Smooth muscle cell (in vitro differentiated cells): ENCODE results near the gene STK24. TPM values are rescaled to one million over a fixed set of nuclear protein-coding genes. Genes with fewer than 3 reads are reported as not detected.

Experiments used
- DNase-seq: peaks from one replicate; lab custom pipeline; 2025; ENCODE audit not compliant: unreplicated experiment; lab: John Stamatoyannopoulos, UW
- H2AFZ ChIP-seq: fragments of 200-600 bp; sonication (generic); 2 replicates; pipeline ENCODE4 v1.6.0; 2016; ENCODE audit warnings: antibody characterized with exemption, low read depth, mild to moderate bottlenecking
- H3F3A ChIP-seq: fragments of 200-600 bp; sonication (generic); 2 replicates; pipeline ENCODE4 v1.6.0; 2017; ENCODE audit warnings: antibody characterized with exemption, low read depth
- H3K27ac ChIP-seq: fragments of 200-600 bp; sonication (generic); 2 replicates; pipeline ENCODE4 v1.5.1; 2016; ENCODE audit warnings: low read depth, mild to moderate bottlenecking
- H3K27me3 ChIP-seq: fragments of 200-600 bp; sonication (generic); 2 replicates; pipeline ENCODE4 v1.6.1; 2016; ENCODE audit warnings: low read depth, mild to moderate bottlenecking
- H3K36me3 ChIP-seq: fragments of 200-600 bp; sonication (generic); 2 replicates; pipeline ENCODE4 v1.5.1; 2016; ENCODE audit warnings: low read depth
- H3K4me1 ChIP-seq: fragments of 200-600 bp; sonication (generic); 2 replicates; pipeline ENCODE4 v1.5.1; 2016; ENCODE audit warnings: low read depth
- H3K4me2 ChIP-seq: fragments of 200-600 bp; sonication (generic); 2 replicates; pipeline ENCODE4 v1.6.0; 2016; ENCODE audit warnings: mild to moderate bottlenecking
- H3K4me3 ChIP-seq: fragments of 200-600 bp; sonication (generic); 2 replicates; pipeline ENCODE4 v1.5.1; 2016; ENCODE audit warnings: mild to moderate bottlenecking
- H3K79me2 ChIP-seq: fragments of 200-600 bp; sonication (generic); 2 replicates; pipeline ENCODE4 v1.6.0; 2016; ENCODE audit warnings: low read depth, mild to moderate bottlenecking
- H3K9ac ChIP-seq: fragments of 200-600 bp; sonication (generic); 2 replicates; pipeline ENCODE4 v1.6.0; 2016; ENCODE audit warnings: low read depth
- H3K9me3 ChIP-seq: fragments of 200-600 bp; sonication (generic); replicated peaks from 2 replicates; pipeline ENCODE4 v1.5.1; 2016; ENCODE audit warnings: low read depth
- H4K20me1 ChIP-seq: fragments of 200-600 bp; sonication (generic); 2 replicates; pipeline ENCODE4 v1.6.0; 2016; ENCODE audit warnings: low read depth
- CTCF ChIP-seq: fragments of 200-600 bp; sonication (generic); IDR thresholded peaks from 2 replicates; pipeline ENCODE4 v1.5.1; 2017; ENCODE audit warnings: borderline replicate concordance, mild to moderate bottlenecking, antibody characterized with exemption; ENCODE audit not compliant: insufficient read depth, poor library complexity, severe bottlenecking
- WGBS: methylation state at CpG from one replicate; pipeline ENCODE4 v1.1.7; 2016; ENCODE audit warnings: low lambda C conversion rate; 5-methylcytosine and 5-hydroxymethylcytosine counted together
- polyA plus RNA-seq: library from polyadenylated mRNA; unstranded; fragments of >200 nt; fragmentation: Nextera tagmentation; extraction: Ambion mirVana; gene quantifications from 2 replicates; pipeline ENCODE4 v1.2.1, GENCODE V29; 2016
- total RNA-seq: library from RNA; depleted of rRNA; stranded (reverse); fragments of >200 nt; gene quantifications from 2 replicates; pipeline ENCODE4 v1.2.3, GENCODE V29; 2014

Gene STK24
- total and polyA plus RNA-seq, 2 experiments from 2014 or later, result 80.2 to 89.1 TPM

GRCh38 chr13:98443329-98443728 lies 133.6 kb downstream of the STK24 start:
- no peak overlapping the region for H3K4me3 ChIP-seq
- H4K20me1 ChIP-seq, result peaks cover 13% of the 10 kb centered on the region
- H3K9me3 ChIP-seq, result no peaks in the 10 kb centered on the region
- WGBS, result 34% methylated on average over 8 of the region's 11 CpGs
- H3K27ac ChIP-seq, result peak overlapping the region; percentile 88
- no peak for TF ChIP-seq CTCF
- H3K4me2 ChIP-seq, result no peak overlapping the region
- H3K36me3 ChIP-seq, result no peaks in the 10 kb centered on the region
- peak; percentile 27 for DNase-seq
- H3K27me3 ChIP-seq, result no peaks in the 10 kb centered on the region
- no peaks in the 10 kb centered on the region for H3K79me2 ChIP-seq
- peaks cover 21% of the 10 kb centered on the region for H3F3A ChIP-seq
- no peak overlapping the region for H2AFZ ChIP-seq
- peak overlapping the region; percentile 72 for H3K9ac ChIP-seq
- H3K4me1 ChIP-seq, result no peaks in the 10 kb centered on the region

- Histone ChIP-seq H3F3A (peaks cover 14% of the 10 kb centered on the region), H3K27me3 (no peaks in the 10 kb centered on the region), H3K27ac (peak overlapping the region; percentile 88), H3K9ac (peak overlapping the region; percentile 16), H2AFZ (no peak overlapping the region), H3K4me2 (no peak overlapping the region), H3K4me1 (no peaks in the 10 kb centered on the region), H3K36me3 (no peaks in the 10 kb centered on the region), H3K9me3 (no peaks in the 10 kb centered on the region), H3K4me3 (no peak overlapping the region), H4K20me1 (peaks cover 13% of the 10 kb centered on the region), H3K79me2 (no peaks in the 10 kb centered on the region)
- 90% methylated on average over 27 of the region's 27 CpGs for WGBS
- no peak for TF ChIP-seq CTCF
- DNase-seq, result no peak
Measured at GRCh38 chr13:98442391-98443230, 134.3 kb downstream of the STK24 start.

GRCh38 chr13:98441056-98441676 lies 135.7 kb downstream of the STK24 start:
- H3K27ac ChIP-seq, result no peak overlapping the region
- no peaks in the 10 kb centered on the region for H3K4me1 ChIP-seq
- no peaks in the 10 kb centered on the region for H3K27me3 ChIP-seq
- H3K4me2 ChIP-seq, result no peak overlapping the region
- peaks cover 4% of the 10 kb centered on the region for H3F3A ChIP-seq
- peaks cover 6% of the 10 kb centered on the region for H3K36me3 ChIP-seq
- no peak overlapping the region for H2AFZ ChIP-seq
- H3K4me3 ChIP-seq, result no peak overlapping the region
- no peak overlapping the region for H3K9ac ChIP-seq
- DNase-seq, result no peak
- no peaks in the 10 kb centered on the region for H3K79me2 ChIP-seq
- 93% methylated on average over 21 of the region's 21 CpGs for WGBS
- peaks cover 13% of the 10 kb centered on the region for H4K20me1 ChIP-seq
- no peaks in the 10 kb centered on the region for H3K9me3 ChIP-seq
- no peak for TF ChIP-seq CTCF
